HL-60 (cell line): Measurements from ENCODE around the gene EIF2B5.
A peak's percentile ranks its signal among the peaks of the same experiment; 100 is the strongest.

Experiments
- GABPA ChIP-seq: IDR thresholded peaks from 2 replicates; pipeline ENCODE4 v1.6.1; 2012; ENCODE audit warnings: low read depth
- POLR2AphosphoS5 ChIP-seq: IDR thresholded peaks from 2 replicates; pipeline ENCODE4 v1.6.1; 2012; ENCODE audit warnings: low read depth
- TF ChIP-seq, protein P1 (sequence below): IDR thresholded peaks from one replicate; pipeline ENCODE4 v1.5.1; 2011; ENCODE audit warnings: low read length, control low read depth, inconsistent platforms; ENCODE audit not compliant: insufficient read depth

DNA sequence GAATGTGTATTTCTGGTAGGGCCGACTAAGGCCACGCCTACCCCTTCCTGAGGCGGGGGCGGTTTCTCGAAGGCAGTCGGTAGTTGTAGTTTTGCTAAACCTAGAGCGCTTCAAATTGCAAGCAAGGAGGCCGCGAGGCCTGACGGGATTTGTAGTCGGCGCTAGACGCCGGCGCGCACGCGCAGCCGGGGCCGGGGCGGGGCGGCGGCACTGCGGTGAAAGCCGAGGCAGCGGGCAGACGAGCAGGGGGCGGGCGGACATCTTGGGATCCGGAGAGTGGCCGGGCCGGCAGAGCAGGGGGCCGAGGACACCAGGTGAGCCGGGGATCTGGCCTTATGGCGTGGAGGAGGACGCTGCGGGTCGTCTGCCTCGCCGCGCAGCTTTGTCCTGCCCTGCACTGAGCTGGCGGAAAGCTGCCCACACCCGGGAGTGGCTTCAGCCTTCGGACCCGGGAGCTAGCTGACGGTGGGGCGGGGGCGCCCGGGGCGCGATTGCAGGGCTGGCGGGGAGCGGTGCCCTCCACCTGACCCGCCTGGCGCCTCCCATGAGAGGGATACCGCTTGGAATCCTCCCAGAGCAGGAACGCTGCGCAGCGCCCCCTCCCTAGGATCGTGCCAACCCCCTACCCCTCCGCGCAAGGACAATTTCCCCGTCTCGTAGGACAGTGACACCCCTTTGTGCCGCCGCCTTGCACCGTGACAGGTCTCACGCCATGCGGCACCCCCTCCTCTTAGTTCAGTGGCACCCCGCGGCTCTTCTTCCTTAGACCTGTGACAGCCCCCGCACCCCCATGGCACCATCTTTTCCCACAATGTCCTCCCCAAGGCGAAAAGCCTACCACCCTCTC, 39.7 kb downstream of the EIF2B5 start, which contains the start of gene AP2M1:
- TF ChIP-seq GABPA (no peak; the same call in 1 of the 2 replicates), POLR2AphosphoS5 (peak; percentile 74)
- TF ChIP-seq, protein P1, sequence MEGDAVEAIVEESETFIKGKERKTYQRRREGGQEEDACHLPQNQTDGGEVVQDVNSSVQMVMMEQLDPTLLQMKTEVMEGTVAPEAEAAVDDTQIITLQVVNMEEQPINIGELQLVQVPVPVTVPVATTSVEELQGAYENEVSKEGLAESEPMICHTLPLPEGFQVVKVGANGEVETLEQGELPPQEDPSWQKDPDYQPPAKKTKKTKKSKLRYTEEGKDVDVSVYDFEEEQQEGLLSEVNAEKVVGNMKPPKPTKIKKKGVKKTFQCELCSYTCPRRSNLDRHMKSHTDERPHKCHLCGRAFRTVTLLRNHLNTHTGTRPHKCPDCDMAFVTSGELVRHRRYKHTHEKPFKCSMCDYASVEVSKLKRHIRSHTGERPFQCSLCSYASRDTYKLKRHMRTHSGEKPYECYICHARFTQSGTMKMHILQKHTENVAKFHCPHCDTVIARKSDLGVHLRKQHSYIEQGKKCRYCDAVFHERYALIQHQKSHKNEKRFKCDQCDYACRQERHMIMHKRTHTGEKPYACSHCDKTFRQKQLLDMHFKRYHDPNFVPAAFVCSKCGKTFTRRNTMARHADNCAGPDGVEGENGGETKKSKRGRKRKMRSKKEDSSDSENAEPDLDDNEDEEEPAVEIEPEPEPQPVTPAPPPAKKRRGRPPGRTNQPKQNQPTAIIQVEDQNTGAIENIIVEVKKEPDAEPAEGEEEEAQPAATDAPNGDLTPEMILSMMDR = no peak
